ENCODE data around the gene CCDC6. TPM values are rescaled to one million over a fixed set of nuclear protein-coding genes. Genes with fewer than 3 reads are reported as not detected.

CCDC6 gene
- total RNA-seq, 2 experiments from 2014 or later = 16.8 to 34.4 TPM

DNA sequence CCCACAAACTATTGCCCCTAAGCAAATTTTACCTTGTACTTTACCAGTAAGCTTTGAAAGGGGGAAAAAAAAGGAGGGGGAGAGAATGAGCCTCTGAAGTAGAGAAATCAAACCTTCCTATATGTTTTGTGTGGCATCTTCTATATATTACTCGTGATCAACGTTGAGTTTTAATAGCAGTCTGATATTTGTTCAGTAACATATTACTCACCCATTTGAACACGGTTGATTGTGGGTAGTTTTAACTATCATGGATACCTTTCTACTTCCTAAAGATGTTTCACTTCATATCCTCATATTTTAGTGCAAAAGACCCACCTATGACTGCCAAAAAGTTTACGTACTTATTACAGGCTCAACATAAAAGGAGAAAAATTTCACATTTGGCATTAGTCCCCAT lies 54.5 kb downstream of the CCDC6 start:
- Mint-ChIP-seq H3K36me3 (peaks cover 37% of the 10 kb centered on the region), H3K9me3 (ENCODE audit: low read depth) (peaks cover 3% of the 10 kb centered on the region), H3K4me1 (peaks cover 6% of the 10 kb centered on the region), H3K27ac (no peak overlapping the region), H3K27me3 (no peaks in the 10 kb centered on the region), H3K4me3 (no peak overlapping the region)
- ATAC-seq = no peak
- no peak for DNase-seq
- CTCF ChIA-PET = no interaction called here

DNA sequence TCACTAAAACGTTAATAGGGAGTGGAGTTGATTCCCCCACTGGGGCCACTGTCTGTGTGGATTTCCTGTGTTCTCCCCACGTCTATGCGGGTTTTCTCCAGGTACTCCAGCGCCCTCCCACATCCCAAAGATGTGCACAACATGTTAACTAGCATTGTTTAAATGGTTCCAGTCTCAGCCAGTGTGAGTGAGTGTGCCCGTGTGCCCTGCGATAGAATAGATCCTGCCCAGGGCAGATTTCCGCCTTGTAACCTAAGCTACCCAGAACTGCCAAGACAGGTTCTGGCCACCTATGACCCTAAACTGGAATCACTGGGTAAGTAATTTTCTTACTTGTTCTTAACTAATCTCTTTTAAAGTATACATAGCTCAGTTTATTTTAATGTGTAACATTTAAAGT lies 58.5 kb downstream of the CCDC6 start:
- H3K4me3 Mint-ChIP-seq = no peak overlapping the region
- no peak for ATAC-seq
- peaks cover 14% of the 10 kb centered on the region for H3K4me1 Mint-ChIP-seq
- no peak for DNase-seq
- CTCF ChIA-PET = no interaction called here
- H3K27me3 Mint-ChIP-seq = no peaks in the 10 kb centered on the region
- no peaks in the 10 kb centered on the region for H3K9me3 Mint-ChIP-seq (ENCODE audit: low read depth)
- peaks cover 37% of the 10 kb centered on the region for H3K36me3 Mint-ChIP-seq
- H3K27ac Mint-ChIP-seq = no peak overlapping the region

GRCh38 chr10:59847326-59847725 lies 59.0 kb downstream of the CCDC6 start:
- CTCF ChIA-PET = no interaction called here
- ATAC-seq (no peak), DNase-seq (no peak)
- H3K27ac Mint-ChIP-seq = no peak overlapping the region
- peaks cover 34% of the 10 kb centered on the region for H3K36me3 Mint-ChIP-seq
- no peaks in the 10 kb centered on the region for H3K9me3 Mint-ChIP-seq (ENCODE audit: low read depth)
- H3K27me3 Mint-ChIP-seq = no peaks in the 10 kb centered on the region
- H3K4me1 Mint-ChIP-seq = peaks cover 9% of the 10 kb centered on the region
- no peak overlapping the region for H3K4me3 Mint-ChIP-seq

DNA sequence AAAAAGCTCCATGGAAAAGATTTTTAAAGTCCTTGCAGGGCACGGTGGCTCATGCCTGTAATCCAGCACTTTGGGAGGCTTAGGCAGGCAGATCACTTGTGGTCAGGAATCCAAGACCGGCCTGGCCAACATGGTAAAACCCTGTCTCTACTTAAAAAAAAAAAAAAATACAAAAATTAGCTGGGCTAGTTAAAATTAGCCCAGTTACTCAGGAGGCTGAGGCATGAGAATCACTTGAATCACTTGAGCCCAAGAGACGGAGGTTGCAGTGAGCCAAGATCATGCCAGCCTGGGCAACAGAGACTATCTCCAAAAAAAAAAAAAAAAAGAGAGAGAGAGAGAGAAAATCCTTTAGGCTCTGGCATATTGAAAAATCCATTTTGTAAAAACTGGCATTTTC lies 61.9 kb downstream of the CCDC6 start:
- H3K36me3 Mint-ChIP-seq = peaks cover 33% of the 10 kb centered on the region
- no peaks in the 10 kb centered on the region for H3K9me3 Mint-ChIP-seq (ENCODE audit: low read depth)
- ATAC-seq (no peak), DNase-seq (no peak)
- CTCF ChIA-PET = interaction anchor here (1.3 kb wide), 2 partner anchors 14 to 61 kb away, joined by 3 to 4 read pairs; no protein-coding TSS in a partner anchor
- no peak overlapping the region for H3K4me3 Mint-ChIP-seq
- no peak overlapping the region for H3K27ac Mint-ChIP-seq
- no peaks in the 10 kb centered on the region for H3K27me3 Mint-ChIP-seq
- peaks cover 9% of the 10 kb centered on the region for H3K4me1 Mint-ChIP-seq

- H3K27ac Mint-ChIP-seq = no peak overlapping the region
- ATAC-seq (no peak), DNase-seq (no peak)
- H3K27me3 Mint-ChIP-seq = no peaks in the 10 kb centered on the region
- peaks cover 33% of the 10 kb centered on the region for H3K36me3 Mint-ChIP-seq
- CTCF ChIA-PET = interaction anchor here (1.3 kb wide), 2 partner anchors 13 to 61 kb away, joined by 3 to 4 read pairs; no protein-coding TSS in a partner anchor
- H3K4me3 Mint-ChIP-seq = no peak overlapping the region
- peaks cover 9% of the 10 kb centered on the region for H3K4me1 Mint-ChIP-seq
- H3K9me3 Mint-ChIP-seq (ENCODE audit: low read depth) = no peaks in the 10 kb centered on the region
Observed at GRCh38 chr10:59843748-59844147, 62.6 kb downstream of the CCDC6 start.

DNA sequence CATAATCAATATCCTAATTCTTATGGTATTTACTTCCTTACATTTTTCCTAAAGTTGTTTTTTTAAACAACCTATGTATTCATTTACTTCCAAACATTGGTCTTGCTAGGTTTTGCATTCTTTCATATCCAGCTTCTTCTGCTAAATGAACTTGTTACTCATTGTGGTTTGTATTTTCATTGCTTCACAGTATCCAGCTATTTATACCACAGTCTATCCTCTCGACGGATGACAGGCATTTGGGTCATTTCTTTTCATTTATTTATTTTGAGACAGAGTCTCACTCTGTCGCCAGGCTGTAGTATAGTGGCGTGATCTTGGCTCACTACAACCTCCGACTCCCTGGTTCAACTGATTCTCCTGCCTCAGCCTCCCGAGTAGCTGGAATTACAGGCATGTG lies 66.8 kb downstream of the CCDC6 start:
- H3K4me1 Mint-ChIP-seq = peaks cover 4% of the 10 kb centered on the region
- peaks cover 24% of the 10 kb centered on the region for H3K36me3 Mint-ChIP-seq
- ATAC-seq = no peak
- H3K9me3 Mint-ChIP-seq (ENCODE audit: low read depth) = no peaks in the 10 kb centered on the region
- no peaks in the 10 kb centered on the region for H3K27me3 Mint-ChIP-seq
- CTCF ChIA-PET = no interaction called here
- H3K27ac Mint-ChIP-seq = no peak overlapping the region
- H3K4me3 Mint-ChIP-seq = no peak overlapping the region
- no peak for DNase-seq

GRCh38 chr10:59838085-59838789 lies 68.1 kb downstream of the CCDC6 start:
- Mint-ChIP-seq H3K4me1 (peaks cover 5% of the 10 kb centered on the region), H3K9me3 (ENCODE audit: low read depth) (no peaks in the 10 kb centered on the region), H3K27me3 (no peaks in the 10 kb centered on the region), H3K4me3 (no peak overlapping the region), H3K36me3 (peaks cover 19% of the 10 kb centered on the region), H3K27ac (no peak overlapping the region)
- ATAC-seq (no peak), DNase-seq (no peak)
- CTCF ChIA-PET = no interaction called here

GRCh38 chr10:59833810-59834209 lies 72.5 kb downstream of the CCDC6 start:
- Mint-ChIP-seq H3K9me3 (ENCODE audit: low read depth) (no peaks in the 10 kb centered on the region), H3K27me3 (no peaks in the 10 kb centered on the region), H3K36me3 (peaks cover 22% of the 10 kb centered on the region), H3K27ac (no peak overlapping the region), H3K4me3 (no peak overlapping the region), H3K4me1 (peaks cover 22% of the 10 kb centered on the region)
- no peak for ATAC-seq
- no peak for DNase-seq
- CTCF ChIA-PET = interaction anchor here (1.2 to 1.5 kb wide), 2 partner anchors 9 to 125 kb away, joined by 3 to 4 read pairs; partner anchors contain the start of gene SLC16A9

DNA sequence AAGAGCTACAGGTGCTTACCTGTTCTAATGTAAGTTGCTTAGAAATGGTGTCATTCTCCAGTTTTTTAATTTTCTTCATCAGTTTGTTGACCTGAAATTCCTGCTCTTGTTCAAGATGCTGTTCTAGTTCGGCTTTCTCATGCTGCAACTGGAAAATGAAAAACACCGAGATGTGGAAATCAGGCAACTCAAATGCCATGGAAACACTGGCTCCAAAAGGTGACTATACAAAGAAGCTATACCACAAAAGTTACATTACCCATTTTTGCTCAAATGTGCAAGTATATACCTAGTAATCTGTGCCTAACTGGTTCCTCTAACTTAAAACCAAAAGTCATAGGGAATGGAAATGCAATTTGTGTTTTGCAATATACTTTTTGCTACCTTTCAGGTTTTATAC lies 73.8 kb downstream of the CCDC6 start:
- Mint-ChIP-seq H3K27ac (no peak overlapping the region), H3K4me3 (no peak overlapping the region), H3K36me3 (peaks cover 18% of the 10 kb centered on the region), H3K27me3 (no peaks in the 10 kb centered on the region), H3K4me1 (peaks cover 24% of the 10 kb centered on the region), H3K9me3 (ENCODE audit: low read depth) (no peaks in the 10 kb centered on the region)
- CTCF ChIA-PET = interaction anchor here (0.7 kb wide), 1 partner anchor 208 kb away, joined by 3 read pairs; no protein-coding TSS in a partner anchor
- DNase-seq (no peak), ATAC-seq (no peak)

DNA sequence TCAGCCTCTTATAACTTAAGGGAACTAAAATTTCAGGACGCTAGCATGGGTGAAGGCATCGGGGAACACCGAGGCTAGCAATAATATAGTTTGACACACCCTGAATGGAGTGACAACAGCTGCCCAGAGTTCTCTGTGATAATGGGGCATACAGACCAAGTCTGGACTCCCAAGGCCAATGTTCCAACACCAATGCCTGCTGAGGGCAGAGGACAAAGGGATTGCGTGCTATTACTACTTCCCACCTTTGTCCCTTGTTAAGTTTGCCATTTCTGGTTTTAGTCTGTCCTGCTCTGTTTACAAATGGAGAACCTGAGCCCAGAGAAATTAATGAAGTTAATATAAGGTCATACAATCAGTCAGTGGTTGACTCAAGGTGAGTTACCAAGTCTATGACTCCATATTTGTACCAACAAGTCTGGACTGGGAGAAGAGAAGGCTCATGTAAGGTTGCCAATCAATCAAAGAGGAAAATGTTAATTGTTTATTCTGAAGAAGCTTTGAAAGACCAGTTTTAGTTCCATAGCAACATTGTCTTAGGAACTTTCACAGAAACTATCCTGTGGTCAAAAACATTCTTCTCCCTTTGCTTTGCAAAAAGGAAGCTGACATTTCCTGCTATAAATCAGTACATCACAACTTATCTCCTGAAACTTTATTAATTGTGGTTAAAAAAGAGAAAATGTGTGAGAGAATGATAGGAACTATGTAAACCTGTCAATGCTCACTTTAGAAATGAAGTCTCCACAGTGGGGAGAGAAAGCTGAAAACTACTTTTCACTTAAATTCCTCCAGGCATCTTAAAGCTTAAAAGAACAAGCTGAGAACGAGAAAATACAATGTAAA lies 74.5 kb downstream of the CCDC6 start:
- no peak overlapping the region for H3K27ac Mint-ChIP-seq
- peaks cover 21% of the 10 kb centered on the region for H3K36me3 Mint-ChIP-seq
- ATAC-seq (no peak), DNase-seq (no peak)
- no peak overlapping the region for H3K4me3 Mint-ChIP-seq
- no peaks in the 10 kb centered on the region for H3K27me3 Mint-ChIP-seq
- peaks cover 24% of the 10 kb centered on the region for H3K4me1 Mint-ChIP-seq
- no peaks in the 10 kb centered on the region for H3K9me3 Mint-ChIP-seq (ENCODE audit: low read depth)
- CTCF ChIA-PET = interaction anchor here (0.7 to 2.0 kb wide), 5 partner anchors 19 to 208 kb away, joined by 3 to 6 read pairs (median 5); partner anchors contain the start of gene CCDC6

DNA sequence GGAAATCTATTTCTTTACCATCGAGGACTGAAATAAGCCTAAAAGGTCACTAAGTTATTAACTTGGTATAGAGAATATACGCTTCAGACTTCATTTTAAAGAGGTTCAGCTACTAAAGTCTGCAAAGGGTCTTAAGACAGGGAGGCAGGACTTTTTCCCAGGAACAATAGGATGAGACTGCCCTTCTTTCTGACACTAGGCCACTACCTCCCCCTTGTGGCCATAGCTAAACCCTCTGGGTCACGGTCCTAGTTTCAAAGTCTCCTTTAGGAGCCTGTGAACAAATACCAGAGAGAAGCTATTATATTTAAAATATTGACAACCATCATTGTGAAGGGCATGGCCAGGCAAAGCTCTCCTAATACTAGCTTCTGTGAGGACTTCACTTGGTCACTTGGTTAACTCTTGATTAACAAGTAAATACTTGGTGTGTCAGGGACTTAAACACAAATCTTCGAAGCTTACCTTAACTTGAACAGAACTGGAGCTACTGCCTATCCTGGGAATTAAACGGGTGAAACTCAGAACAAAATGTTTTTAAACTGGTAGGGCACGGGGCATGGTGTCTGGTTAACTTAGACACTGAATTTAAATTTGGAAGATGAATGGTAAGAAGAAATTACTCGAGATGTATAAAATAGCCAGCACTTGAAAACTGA lies 75.6 kb downstream of the CCDC6 start:
- no peak overlapping the region for H3K4me3 Mint-ChIP-seq
- H3K27ac Mint-ChIP-seq = no peak overlapping the region
- ATAC-seq (no peak), DNase-seq (no peak)
- peaks cover 31% of the 10 kb centered on the region for H3K36me3 Mint-ChIP-seq
- CTCF ChIA-PET = interaction anchor here (0.8 to 2.0 kb wide), 10 partner anchors 11 to 206 kb away, joined by 3 to 9 read pairs (median 4); partner anchors contain the start of gene CCDC6
- no peaks in the 10 kb centered on the region for H3K9me3 Mint-ChIP-seq (ENCODE audit: low read depth)
- no peaks in the 10 kb centered on the region for H3K27me3 Mint-ChIP-seq
- H3K4me1 Mint-ChIP-seq = peaks cover 33% of the 10 kb centered on the region

- ATAC-seq = peak; percentile 61
- no peaks in the 10 kb centered on the region for H3K9me3 Mint-ChIP-seq (ENCODE audit: low read depth)
- H3K27me3 Mint-ChIP-seq = no peaks in the 10 kb centered on the region
- peak overlapping the region; percentile 20 for H3K27ac Mint-ChIP-seq
- CTCF ChIA-PET = no interaction called here
- H3K4me3 Mint-ChIP-seq = no peak overlapping the region
- DNase-seq = no peak
- H3K4me1 Mint-ChIP-seq = peaks cover 30% of the 10 kb centered on the region
- peaks cover 38% of the 10 kb centered on the region for H3K36me3 Mint-ChIP-seq
Observed at GRCh38 chr10:59829601-59830000, 76.8 kb downstream of the CCDC6 start.

DNA sequence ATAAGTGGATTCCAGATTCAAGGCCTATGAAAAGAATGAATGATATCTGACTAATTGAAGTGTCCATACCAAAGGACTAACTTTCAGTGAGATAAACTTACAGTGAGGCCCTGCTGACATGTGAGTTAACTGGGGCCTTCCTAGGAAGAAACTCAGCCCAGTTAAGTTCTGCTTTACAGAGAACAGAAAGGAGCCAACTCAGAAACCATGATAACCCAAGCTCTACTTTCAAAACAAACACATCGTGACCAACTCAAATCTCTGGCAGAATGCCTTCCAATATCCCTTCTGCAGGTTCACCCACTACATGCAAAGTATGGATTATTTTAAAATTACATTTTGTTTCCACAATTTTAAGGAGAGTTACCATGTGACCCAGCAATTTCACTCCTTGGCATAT lies 77.3 kb downstream of the CCDC6 start:
- Mint-ChIP-seq H3K4me1 (peaks cover 30% of the 10 kb centered on the region), H3K36me3 (peaks cover 40% of the 10 kb centered on the region), H3K9me3 (ENCODE audit: low read depth) (peaks cover 2% of the 10 kb centered on the region), H3K27ac (no peak overlapping the region), H3K27me3 (no peaks in the 10 kb centered on the region), H3K4me3 (no peak overlapping the region)
- ATAC-seq (no peak), DNase-seq (no peak)
- CTCF ChIA-PET = interaction anchor here (0.9 kb wide), 1 partner anchor 204 kb away, joined by 3 read pairs; no protein-coding TSS in a partner anchor

Data from activated CD8-positive, alpha-beta memory T cell treated with anti-CD3 and anti-CD28 coated beads, Interleukin-2, amount 10 ng/mL, durations not matched to agents 7 days and 5 days (primary cell).